ENCODE results near the gene AP1S3.

DNA sequence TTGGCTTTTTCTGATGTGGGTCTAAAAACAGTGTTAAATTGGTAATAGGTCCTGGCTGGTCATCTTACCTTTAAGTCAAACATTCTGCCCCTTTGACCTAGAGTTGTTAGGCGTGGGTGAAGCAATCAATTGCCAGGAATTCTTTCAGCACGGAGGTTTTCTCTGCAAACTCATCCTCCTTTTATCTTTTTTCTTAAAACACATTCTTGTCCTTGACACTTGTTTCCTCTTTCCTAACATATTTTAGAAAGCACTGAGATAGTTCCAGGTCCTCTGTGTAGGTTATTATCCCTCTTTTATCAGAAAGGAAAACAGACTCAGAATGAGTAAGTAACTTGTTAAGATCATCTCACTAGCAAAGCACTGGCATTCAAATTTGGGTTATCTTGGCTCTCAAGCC lies 18.6 kb upstream of the AP1S3 start:
- TF ChIP-seq, protein P1, sequence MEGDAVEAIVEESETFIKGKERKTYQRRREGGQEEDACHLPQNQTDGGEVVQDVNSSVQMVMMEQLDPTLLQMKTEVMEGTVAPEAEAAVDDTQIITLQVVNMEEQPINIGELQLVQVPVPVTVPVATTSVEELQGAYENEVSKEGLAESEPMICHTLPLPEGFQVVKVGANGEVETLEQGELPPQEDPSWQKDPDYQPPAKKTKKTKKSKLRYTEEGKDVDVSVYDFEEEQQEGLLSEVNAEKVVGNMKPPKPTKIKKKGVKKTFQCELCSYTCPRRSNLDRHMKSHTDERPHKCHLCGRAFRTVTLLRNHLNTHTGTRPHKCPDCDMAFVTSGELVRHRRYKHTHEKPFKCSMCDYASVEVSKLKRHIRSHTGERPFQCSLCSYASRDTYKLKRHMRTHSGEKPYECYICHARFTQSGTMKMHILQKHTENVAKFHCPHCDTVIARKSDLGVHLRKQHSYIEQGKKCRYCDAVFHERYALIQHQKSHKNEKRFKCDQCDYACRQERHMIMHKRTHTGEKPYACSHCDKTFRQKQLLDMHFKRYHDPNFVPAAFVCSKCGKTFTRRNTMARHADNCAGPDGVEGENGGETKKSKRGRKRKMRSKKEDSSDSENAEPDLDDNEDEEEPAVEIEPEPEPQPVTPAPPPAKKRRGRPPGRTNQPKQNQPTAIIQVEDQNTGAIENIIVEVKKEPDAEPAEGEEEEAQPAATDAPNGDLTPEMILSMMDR (conservative IDR thresholded peaks at IDR 0.05; ENCODE audit: low read length): no peak
- no peak for TF ChIP-seq EZH2phosphoT487 (IDR thresholded peaks at IDR 0.05; ENCODE audit: borderline replicate concordance)

All from Loucy (cell line).